MCF 10A (cell line): ENCODE results near the gene CYP11A1. TPM values are rescaled to one million over a fixed set of nuclear protein-coding genes. Genes with fewer than 3 reads are reported as not detected.

Experiments used
- BruUV-seq: library from RNA; stranded (reverse); fragments of 400-500 nt; replicated peaks from 2 replicates; lab custom pipeline; 2021; lab: Mats Ljungman, UMichigan
- CTCF ChIA-PET: fragments of 300-600 bp; sonication (Branson Sonifier 250); formaldehyde crosslinking; extraction: SDS; loops from one replicate; lab custom pipeline; 2021; ENCODE audit warnings: antibody characterized with exemption, inconsistent platforms; lab: Yijun Ruan, JAX
- POLR2A ChIA-PET: fragments of 300-600, 350-650 bp; sonication (Branson Sonifier 250); formaldehyde crosslinking; extraction: SDS; loops from one replicate; lab custom pipeline; 2020; ENCODE audit warnings: antibody characterized with exemption, inconsistent platforms; lab: Yijun Ruan, JAX
- DNase-seq: peaks from one replicate; pipeline ENCODE4 v3.0.0-alpha.2; 2018; ENCODE audit not compliant: unreplicated experiment
- H3K27ac Mint-ChIP-seq: one replicate; pipeline ENCODE4 v1.8.0; 2022; ENCODE audit warnings: mild to moderate bottlenecking, low read depth, mixed read lengths; ENCODE audit not compliant: unreplicated experiment
- H3K27me3 Mint-ChIP-seq: one replicate; pipeline ENCODE4 v1.8.0; 2022; ENCODE audit warnings: mixed read lengths; ENCODE audit not compliant: insufficient read depth, unreplicated experiment
- H3K36me3 Mint-ChIP-seq: one replicate; pipeline ENCODE4 v1.8.0; 2022; ENCODE audit warnings: mild to moderate bottlenecking, moderate library complexity, mixed read lengths; ENCODE audit not compliant: insufficient read depth, unreplicated experiment
- H3K4me1 Mint-ChIP-seq: one replicate; pipeline ENCODE4 v1.8.0; 2022; ENCODE audit warnings: mixed read lengths; ENCODE audit not compliant: insufficient read depth, unreplicated experiment
- H3K4me3 Mint-ChIP-seq: one replicate; pipeline ENCODE4 v1.8.0; 2022; ENCODE audit warnings: mild to moderate bottlenecking, moderate library complexity, mixed read lengths; ENCODE audit not compliant: unreplicated experiment
- H3K9me3 Mint-ChIP-seq: one replicate; pipeline ENCODE4 v1.8.0; 2022; ENCODE audit warnings: mixed read lengths; ENCODE audit not compliant: unreplicated experiment
- intact Hi-C: fragments of 100-400 bp; cut with micrococcal nuclease; formaldehyde crosslinking; loops from 2 replicates; pipeline ENCODE4 v1.14.1; 2022
- total RNA-seq: library from RNA; stranded (reverse); gene quantifications from 2 replicates; pipeline ENCODE4 v1.2.3, GENCODE V29; 2022
- TF ChIP-seq, protein P1 (sequence below): fragments of 200-600 bp; IDR thresholded peaks from one replicate; pipeline ENCODE4 v1.8.0; 2022; ENCODE audit warnings: antibody characterized with exemption, mild to moderate bottlenecking; ENCODE audit not compliant: unreplicated experiment

CYP11A1 gene
- total RNA-seq, 1 experiment from 2014 or later, result not detected

DNA sequence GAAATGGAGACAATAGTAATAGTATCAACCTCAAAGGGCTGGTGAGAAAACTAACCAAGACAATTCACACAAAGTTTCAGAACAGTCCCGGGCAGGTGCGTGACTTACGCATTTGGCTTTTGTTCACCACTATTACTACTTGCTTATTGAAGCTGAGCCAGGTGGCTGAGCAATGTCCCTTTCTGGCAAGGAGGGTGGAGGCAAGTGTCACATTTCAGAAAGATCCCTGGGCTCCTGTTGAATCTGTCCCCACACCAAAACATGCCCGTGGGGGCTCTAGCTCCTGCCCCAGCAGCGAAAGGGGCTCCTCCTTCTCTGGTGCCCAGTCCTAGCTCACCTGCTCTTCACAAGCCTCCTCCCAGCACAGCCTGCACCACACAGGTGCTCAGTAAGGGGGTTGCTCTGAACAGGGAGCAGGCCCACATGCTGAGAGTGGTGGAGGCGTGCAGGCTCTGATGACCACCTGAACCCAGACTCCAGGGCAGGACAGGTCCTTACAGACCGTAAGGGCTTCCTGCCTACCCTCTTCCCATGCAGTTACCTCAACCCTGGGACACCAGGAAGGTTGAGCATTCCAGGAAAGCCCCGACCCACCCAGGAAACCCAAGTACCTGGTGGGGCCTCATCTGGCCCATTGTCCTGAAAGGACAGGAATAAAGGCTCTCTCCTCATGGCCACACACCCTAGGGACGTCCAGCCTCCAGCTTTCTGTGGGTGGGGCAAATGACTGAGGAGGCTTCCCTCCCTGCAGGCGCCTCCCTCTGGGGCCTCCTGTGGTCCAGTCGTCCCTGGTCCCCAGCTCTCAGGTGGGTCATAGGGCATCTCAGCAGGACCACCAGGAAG is 33.7 kb upstream of the CYP11A1 start:
- TF ChIP-seq, protein P1, sequence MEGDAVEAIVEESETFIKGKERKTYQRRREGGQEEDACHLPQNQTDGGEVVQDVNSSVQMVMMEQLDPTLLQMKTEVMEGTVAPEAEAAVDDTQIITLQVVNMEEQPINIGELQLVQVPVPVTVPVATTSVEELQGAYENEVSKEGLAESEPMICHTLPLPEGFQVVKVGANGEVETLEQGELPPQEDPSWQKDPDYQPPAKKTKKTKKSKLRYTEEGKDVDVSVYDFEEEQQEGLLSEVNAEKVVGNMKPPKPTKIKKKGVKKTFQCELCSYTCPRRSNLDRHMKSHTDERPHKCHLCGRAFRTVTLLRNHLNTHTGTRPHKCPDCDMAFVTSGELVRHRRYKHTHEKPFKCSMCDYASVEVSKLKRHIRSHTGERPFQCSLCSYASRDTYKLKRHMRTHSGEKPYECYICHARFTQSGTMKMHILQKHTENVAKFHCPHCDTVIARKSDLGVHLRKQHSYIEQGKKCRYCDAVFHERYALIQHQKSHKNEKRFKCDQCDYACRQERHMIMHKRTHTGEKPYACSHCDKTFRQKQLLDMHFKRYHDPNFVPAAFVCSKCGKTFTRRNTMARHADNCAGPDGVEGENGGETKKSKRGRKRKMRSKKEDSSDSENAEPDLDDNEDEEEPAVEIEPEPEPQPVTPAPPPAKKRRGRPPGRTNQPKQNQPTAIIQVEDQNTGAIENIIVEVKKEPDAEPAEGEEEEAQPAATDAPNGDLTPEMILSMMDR, result no peak
- ChIA-PET CTCF (no interaction called here), POLR2A (interaction anchor here (0.6 kb wide), 1 partner anchor 14 kb away, joined by 4 read pairs; no protein-coding TSS in a partner anchor)
- DNase-seq, result peak; percentile 63
- no peaks in the 10 kb centered on the region for H3K27me3 Mint-ChIP-seq
- intact Hi-C loops, result no loop called here
- no TSS peak for BruUV-seq
- H3K4me3 Mint-ChIP-seq, result no peak overlapping the region
- H3K9me3 Mint-ChIP-seq, result no peaks in the 10 kb centered on the region
- H3K4me1 Mint-ChIP-seq, result peaks cover 17% of the 10 kb centered on the region
- no peaks in the 10 kb centered on the region for H3K36me3 Mint-ChIP-seq
- no peak overlapping the region for H3K27ac Mint-ChIP-seq

GRCh38 chr15:74400313-74400860 is 32.9 kb upstream of the CYP11A1 start:
- ChIA-PET CTCF (no interaction called here), POLR2A (interaction anchor here (0.6 kb wide), 1 partner anchor 13 kb away, joined by 4 read pairs; no protein-coding TSS in a partner anchor)
- H3K27me3 Mint-ChIP-seq, result no peaks in the 10 kb centered on the region
- intact Hi-C loops, result no loop called here
- no peaks in the 10 kb centered on the region for H3K36me3 Mint-ChIP-seq
- peaks cover 24% of the 10 kb centered on the region for H3K4me1 Mint-ChIP-seq
- H3K9me3 Mint-ChIP-seq, result no peaks in the 10 kb centered on the region
- TF ChIP-seq, protein P1, result no peak
- BruUV-seq, result no TSS peak
- H3K4me3 Mint-ChIP-seq, result no peak overlapping the region
- H3K27ac Mint-ChIP-seq, result no peak overlapping the region
- DNase-seq, result no peak

- POLR2A ChIA-PET, result interaction anchor here (0.6 kb wide), 1 partner anchor 31 kb away, joined by 5 read pairs; no protein-coding TSS in a partner anchor
- intact Hi-C loops, result no loop called here
- H3K9me3 Mint-ChIP-seq, result no peaks in the 10 kb centered on the region
- H3K27me3 Mint-ChIP-seq, result no peaks in the 10 kb centered on the region
- no peak overlapping the region for H3K27ac Mint-ChIP-seq
- TF ChIP-seq, protein P1, result no peak
- H3K4me3 Mint-ChIP-seq, result no peak overlapping the region
- H3K4me1 Mint-ChIP-seq, result peaks cover 30% of the 10 kb centered on the region
- CTCF ChIA-PET, result interaction anchor here (0.6 to 1.0 kb wide), 2 partner anchors 25 to 313 kb away, joined by 3 to 4 read pairs; no protein-coding TSS in a partner anchor
- BruUV-seq, result no TSS peak
- DNase-seq, result no peak
- H3K36me3 Mint-ChIP-seq, result no peaks in the 10 kb centered on the region
These were observed 32.3 kb upstream of the CYP11A1 start for GRCh38 chr15:74399511-74400312.
